Esophagus mucosa (tissue), 1 donor: ENCODE data around the gene EFNA1. TPM values are rescaled to one million over a fixed set of nuclear protein-coding genes. Genes with fewer than 3 reads are reported as not detected.

ENCODE experiments used
- ATAC-seq: fragments of 200-7000 bp; cut with Tn5 transposase; one replicate; pipeline ENCODE4 v1.9.1; 2020
- total RNA-seq: library from RNA; stranded (reverse); gene quantifications from one replicate; pipeline ENCODE4 v1.2.4, GENCODE V29; 2023
- donor health status: DM: yes; HTN: yes; CAD: no.

EFNA1 gene
- total RNA-seq, 1 donor from 2014 or later = 40.9 TPM

DNA sequence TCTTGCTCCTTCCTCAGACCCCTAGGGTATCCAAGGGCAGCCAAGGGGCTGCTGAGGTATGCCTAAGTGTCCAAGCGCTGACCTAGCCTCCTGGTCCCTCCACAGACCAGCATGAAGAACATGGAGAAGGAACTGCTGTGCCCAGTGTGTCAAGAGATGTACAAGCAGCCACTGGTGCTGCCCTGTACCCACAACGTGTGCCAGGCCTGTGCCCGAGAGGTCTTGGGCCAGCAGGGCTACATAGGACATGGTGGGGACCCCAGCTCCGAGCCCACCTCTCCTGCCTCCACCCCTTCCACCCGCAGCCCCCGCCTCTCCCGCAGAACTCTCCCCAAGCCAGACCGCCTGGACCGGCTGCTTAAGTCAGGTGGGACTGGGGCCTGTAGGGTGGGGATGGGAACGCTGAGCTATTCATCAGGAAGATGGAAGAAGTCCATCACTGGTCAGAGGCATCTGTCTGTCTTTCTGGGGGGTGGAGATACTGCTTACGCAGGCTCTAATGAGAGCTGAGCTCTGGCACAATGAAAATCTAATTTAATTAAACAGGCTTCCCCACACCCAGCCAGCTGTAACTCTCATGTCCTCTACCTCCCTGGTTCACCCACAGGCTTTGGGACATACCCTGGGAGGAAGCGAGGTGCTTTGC lies 47.7 kb downstream of the EFNA1 start:
- ATAC-seq = no peak

DNA sequence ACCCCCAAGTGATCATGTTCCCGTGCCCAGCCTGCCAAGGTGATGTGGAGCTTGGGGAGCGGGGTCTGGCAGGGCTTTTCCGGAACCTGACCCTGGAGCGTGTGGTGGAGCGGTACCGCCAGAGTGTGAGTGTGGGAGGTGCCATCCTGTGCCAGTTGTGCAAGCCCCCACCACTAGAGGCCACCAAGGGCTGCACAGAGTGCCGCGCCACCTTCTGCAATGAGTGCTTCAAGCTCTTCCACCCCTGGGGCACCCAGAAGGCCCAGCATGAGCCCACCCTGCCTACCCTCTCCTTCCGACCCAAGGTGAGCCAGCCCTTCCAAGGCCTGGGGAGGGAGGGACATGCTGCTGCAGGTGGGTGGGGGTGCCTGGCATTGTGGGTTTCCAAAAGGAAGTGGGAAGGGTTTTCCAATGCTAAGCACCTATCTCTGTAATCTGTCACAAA lies 48.3 kb downstream of the EFNA1 start:
- ATAC-seq = no peak

DNA sequence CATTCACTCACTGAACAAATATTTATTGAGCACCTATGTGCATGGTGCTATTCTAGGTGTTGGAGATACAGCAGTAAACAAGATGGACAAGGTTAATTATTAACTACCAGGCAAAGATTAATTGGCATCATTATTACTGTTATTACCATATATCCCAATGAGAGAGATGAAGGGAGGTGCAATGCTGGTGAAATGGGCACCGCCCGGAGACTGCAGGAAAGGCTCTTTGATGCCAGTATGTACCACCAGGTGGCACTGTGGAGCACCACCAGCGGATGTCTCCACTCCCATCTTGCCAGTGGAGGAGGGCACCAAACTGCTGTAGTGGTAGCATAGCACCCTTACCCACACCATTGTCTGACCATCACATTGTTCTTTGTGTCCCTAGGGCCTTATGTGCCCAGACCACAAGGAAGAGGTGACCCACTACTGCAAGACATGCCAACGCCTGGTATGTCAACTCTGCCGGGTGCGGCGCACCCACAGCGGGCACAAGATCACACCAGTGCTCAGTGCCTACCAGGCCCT lies 48.9 kb downstream of the EFNA1 start:
- peak; percentile 62 for ATAC-seq

- peak; percentile 70 for ATAC-seq
Observed at GRCh38 chr1:155177192-155177917, 49.7 kb downstream of the EFNA1 start.

GRCh38 chr1:155177918-155178281 lies 50.2 kb downstream of the EFNA1 start:
- ATAC-seq = no peak

DNA sequence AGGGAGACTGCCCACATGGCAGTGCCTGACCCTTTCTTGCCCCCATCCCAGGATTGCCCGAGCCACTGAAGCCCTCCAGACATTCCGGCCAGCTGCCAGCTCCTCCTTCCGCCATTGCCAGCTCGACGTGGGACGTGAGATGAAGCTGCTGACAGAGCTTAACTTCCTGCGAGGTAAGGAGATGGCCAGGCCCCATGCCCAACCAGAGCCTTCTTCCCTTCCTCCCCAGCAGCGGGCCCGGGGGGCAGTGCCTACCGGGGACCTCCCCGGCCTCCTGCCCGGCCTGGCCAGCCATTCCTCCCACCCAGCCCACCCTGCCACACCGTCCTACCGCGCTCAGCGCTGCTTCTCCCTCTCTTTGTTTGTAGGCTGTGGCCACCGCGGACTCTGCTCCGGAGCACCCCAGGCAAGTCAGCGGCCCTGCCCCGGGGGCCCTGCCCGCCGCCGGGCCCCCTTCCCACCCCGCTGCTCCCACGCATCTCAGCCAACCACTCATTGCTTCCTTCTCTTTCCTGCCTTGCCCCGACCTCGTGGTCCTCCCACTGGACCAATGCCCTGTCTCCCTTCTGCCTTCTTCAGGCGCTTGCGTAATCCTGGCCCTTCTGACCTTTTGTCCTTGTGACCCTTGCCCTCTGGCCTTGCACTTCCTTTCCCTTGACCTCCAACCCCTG lies 50.9 kb downstream of the EFNA1 start:
- ATAC-seq = no peak

DNA sequence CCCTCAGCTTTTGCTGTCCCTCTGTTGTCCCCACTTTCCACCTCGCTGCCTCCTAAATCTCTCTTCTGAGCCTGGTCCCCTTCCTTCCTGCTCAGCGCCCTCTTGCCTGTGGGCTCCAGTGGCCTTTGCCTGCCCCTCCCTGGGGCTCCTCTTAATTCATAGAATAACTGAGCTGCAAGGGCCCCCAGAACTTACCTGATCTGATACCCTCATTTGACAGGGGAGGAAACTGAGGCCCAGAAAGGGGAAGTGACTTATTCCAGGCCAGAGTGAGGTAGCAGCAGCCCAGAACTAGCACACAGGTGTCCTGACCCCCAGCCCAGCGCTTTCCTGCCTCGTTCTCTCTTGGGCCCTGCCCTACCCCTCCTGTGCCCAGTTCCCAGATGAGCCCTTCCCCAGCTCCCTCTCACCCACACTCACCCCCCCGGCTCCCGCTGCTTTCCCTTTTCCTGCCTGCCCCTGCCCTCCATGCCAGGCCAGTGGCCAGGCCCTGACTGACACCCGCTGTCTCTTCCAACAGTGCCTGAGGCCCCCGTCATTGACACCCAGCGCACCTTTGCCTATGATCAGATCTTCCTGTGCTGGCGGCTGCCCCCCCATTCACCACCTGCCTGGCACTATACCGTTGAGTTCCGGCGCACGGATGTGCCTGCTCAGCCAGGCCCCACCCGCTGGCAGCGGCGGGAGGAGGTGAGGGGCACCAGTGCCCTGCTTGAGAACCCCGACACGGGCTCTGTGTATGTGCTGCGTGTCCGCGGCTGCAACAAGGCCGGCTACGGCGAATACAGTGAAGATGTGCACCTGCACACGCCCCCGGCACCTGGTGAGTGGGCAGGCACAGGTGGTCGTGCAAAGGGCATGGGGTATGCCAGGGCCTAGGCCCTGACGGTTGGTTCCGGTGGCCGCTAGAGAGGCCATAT lies 51.7 kb downstream of the EFNA1 start:
- no peak for ATAC-seq

DNA sequence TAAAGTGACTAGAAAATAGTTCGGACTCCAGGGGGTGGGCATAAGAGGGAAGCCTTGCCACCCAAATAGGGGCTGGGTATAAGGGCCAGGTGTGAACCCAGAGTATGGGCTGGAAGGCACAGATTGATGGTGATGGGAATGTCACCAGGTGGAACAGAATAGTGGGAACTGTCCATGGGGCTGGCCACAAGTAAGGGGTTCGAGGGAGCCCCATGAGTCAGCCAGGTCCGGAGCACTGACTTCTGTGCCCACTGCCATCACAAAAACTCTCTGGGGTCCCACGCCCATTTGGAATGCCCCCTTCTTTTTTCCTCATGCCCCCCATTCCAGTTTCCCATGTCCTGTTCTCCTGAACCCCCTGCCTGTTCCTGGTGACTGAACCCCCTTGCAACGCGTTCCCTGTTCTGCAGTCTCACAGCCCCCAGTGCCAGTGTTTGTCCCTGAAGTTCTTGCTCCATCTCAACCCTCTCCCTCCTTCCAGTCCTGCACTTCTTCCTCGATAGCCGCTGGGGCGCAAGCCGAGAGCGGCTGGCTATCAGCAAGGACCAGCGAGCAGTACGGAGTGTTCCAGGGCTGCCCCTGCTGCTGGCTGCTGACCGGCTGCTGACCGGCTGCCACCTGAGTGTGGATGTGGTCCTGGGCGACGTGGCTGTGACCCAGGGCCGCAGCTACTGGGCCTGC lies 53.8 kb downstream of the EFNA1 start:
- ATAC-seq = no peak

- no peak for ATAC-seq
Observed at GRCh38 chr1:155182052-155182550, 54.4 kb downstream of the EFNA1 start.

GRCh38 chr1:155183775-155184221 lies 56.1 kb downstream of the EFNA1 start:
- no peak for ATAC-seq

- peak; percentile 2 for ATAC-seq
Observed at GRCh38 chr1:155184351-155184811, 56.7 kb downstream of the EFNA1 start.

Other genes starting within 250 kb of the EFNA1 start
- gene PMVK, start 191.2 kb upstream of the EFNA1 start, total RNA-seq = 55.6 TPM
- gene PBXIP1, start 171.8 kb upstream of the EFNA1 start, total RNA-seq = 9.2 TPM
- 17.3 TPM for gene PYGO2, start 166.1 kb upstream of the EFNA1 start, total RNA-seq
- gene SHC1, start 157.1 kb upstream of the EFNA1 start, total RNA-seq = 68.0 TPM
- gene CKS1B, start 153.2 kb upstream of the EFNA1 start, total RNA-seq = 74.5 TPM
- 29.6 TPM for gene FLAD1, start 144.5 kb upstream of the EFNA1 start, total RNA-seq
- gene LENEP, start 134.3 kb upstream of the EFNA1 start, total RNA-seq = not detected
- 132 TPM for gene ZBTB7B, start 125.1 kb upstream of the EFNA1 start, total RNA-seq
- gene DCST2, start 94.1 kb upstream of the EFNA1 start, total RNA-seq = 1.3 TPM
- gene DCST1, start 94.1 kb upstream of the EFNA1 start, total RNA-seq = 0.32 TPM
- gene ADAM15, start 76.6 kb upstream of the EFNA1 start, total RNA-seq = 167 TPM
- gene EFNA4, start 64.1 kb upstream of the EFNA1 start, total RNA-seq = 12.1 TPM
- gene EFNA3, start 49.0 kb upstream of the EFNA1 start, total RNA-seq = 20.6 TPM
- 42.9 TPM for gene SLC50A1, start 8.0 kb downstream of the EFNA1 start, total RNA-seq
- gene DPM3, start 12.7 kb downstream of the EFNA1 start, total RNA-seq = 62.4 TPM
- 111 TPM for gene KRTCAP2, start 45.4 kb downstream of the EFNA1 start, total RNA-seq
- 0.12 TPM for gene TRIM46, start 46.0 kb downstream of the EFNA1 start, total RNA-seq
- 14.5 TPM for gene THBS3, start 80.0 kb downstream of the EFNA1 start, total RNA-seq
- 36.5 TPM for gene MTX1, start 80.8 kb downstream of the EFNA1 start, total RNA-seq
- 24.9 TPM for gene ENTREP3, start 127.6 kb downstream of the EFNA1 start, total RNA-seq
- gene SCAMP3, start 134.5 kb downstream of the EFNA1 start, total RNA-seq = 43.3 TPM
- gene CLK2, start 145.6 kb downstream of the EFNA1 start, total RNA-seq = 16.9 TPM
- gene HCN3, start 149.6 kb downstream of the EFNA1 start, total RNA-seq = 1.7 TPM
- gene PKLR, start 173.6 kb downstream of the EFNA1 start, total RNA-seq = 0.20 TPM
- 401 TPM for gene FDPS, start 181.0 kb downstream of the EFNA1 start, total RNA-seq
- 40.7 TPM for gene RUSC1, start 193.0 kb downstream of the EFNA1 start, total RNA-seq